ENCODE measurements around the gene RDH13.

GRCh38 chr19:54995561-54995960, 67.4 kb downstream of the RDH13 start:
- TF ChIP-seq CTCF (IDR thresholded peaks at IDR 0.05; ENCODE audit: low read depth, low read length, missing input control) (no peak), YY1 (IDR thresholded peaks at IDR 0.05) (no peak), SP1 (IDR thresholded peaks at IDR 0.05) (no peak), EGR1 (IDR thresholded peaks at IDR 0.05; ENCODE audit: low read depth in 2 of 2) (no peak)
